RWPE1 (cell line): ENCODE data around the gene FCHSD2.

ENCODE experiments used
- CTCF ChIA-PET: fragments of 350-600 bp; sonication (Branson Sonifier 250); formaldehyde crosslinking; extraction: SDS; loops from one replicate; lab custom pipeline; 2021; lab: Yijun Ruan, JAX
- POLR2A ChIA-PET: fragments of 400-600 bp; formaldehyde crosslinking; extraction: SDS; loops from one replicate; lab custom pipeline; 2020; ENCODE audit warnings: antibody characterized with exemption; ENCODE audit not compliant: low non-redundant PET; lab: Yijun Ruan, JAX
- DNase-seq: peaks from one replicate; pipeline ENCODE4 v3.0.0; 2012; ENCODE audit warnings: low spot score
- H3K27ac ChIP-seq: fragments of 450-650 bp; 2 replicates; pipeline ENCODE4 v1.5.1; 2017
- TF ChIP-seq, protein P1 (sequence below): fragments of 450-650 bp; conservative IDR thresholded peaks from 2 replicates; pipeline ENCODE4 v1.5.1; 2017; ENCODE audit warnings: low read depth, mild to moderate bottlenecking

Gene FCHSD2

GRCh38 chr11:73176145-73176873 lies 34.2 kb upstream of the FCHSD2 start:
- no peak overlapping the region; the same call in 1 of the 2 replicates for H3K27ac ChIP-seq
- CTCF ChIA-PET, result interaction anchor here (4.5 kb wide), 1 partner anchor 345 kb away, joined by 41 read pairs; no protein-coding TSS in a partner anchor
- no peak for DNase-seq
- POLR2A ChIA-PET, result no interaction called here
- TF ChIP-seq, protein P1, sequence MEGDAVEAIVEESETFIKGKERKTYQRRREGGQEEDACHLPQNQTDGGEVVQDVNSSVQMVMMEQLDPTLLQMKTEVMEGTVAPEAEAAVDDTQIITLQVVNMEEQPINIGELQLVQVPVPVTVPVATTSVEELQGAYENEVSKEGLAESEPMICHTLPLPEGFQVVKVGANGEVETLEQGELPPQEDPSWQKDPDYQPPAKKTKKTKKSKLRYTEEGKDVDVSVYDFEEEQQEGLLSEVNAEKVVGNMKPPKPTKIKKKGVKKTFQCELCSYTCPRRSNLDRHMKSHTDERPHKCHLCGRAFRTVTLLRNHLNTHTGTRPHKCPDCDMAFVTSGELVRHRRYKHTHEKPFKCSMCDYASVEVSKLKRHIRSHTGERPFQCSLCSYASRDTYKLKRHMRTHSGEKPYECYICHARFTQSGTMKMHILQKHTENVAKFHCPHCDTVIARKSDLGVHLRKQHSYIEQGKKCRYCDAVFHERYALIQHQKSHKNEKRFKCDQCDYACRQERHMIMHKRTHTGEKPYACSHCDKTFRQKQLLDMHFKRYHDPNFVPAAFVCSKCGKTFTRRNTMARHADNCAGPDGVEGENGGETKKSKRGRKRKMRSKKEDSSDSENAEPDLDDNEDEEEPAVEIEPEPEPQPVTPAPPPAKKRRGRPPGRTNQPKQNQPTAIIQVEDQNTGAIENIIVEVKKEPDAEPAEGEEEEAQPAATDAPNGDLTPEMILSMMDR, result no peak

GRCh38 chr11:73175551-73176144 lies 33.5 kb upstream of the FCHSD2 start:
- H3K27ac ChIP-seq, result no peak overlapping the region
- TF ChIP-seq, protein P1, result no peak
- ChIA-PET CTCF (interaction anchor here (0.7 to 4.5 kb wide), 2 partner anchors 20 to 344 kb away, joined by 3 to 41 read pairs; no protein-coding TSS in a partner anchor), POLR2A (no interaction called here)
- no peak for DNase-seq

- ChIA-PET CTCF (interaction anchor here (0.5 kb wide), 1 partner anchor 589 kb away, joined by 4 read pairs; no protein-coding TSS in a partner anchor), POLR2A (no interaction called here)
- TF ChIP-seq, protein P1, result no peak
- no peak overlapping the region for H3K27ac ChIP-seq
- DNase-seq, result no peak
Measured at GRCh38 chr11:73174495-73174791, 32.3 kb upstream of the FCHSD2 start.

- ChIA-PET CTCF (interaction anchor here (0.5 to 0.6 kb wide), 2 partner anchors 249 to 588 kb away, joined by 3 to 4 read pairs; no protein-coding TSS in a partner anchor), POLR2A (no interaction called here)
- no peak overlapping the region for H3K27ac ChIP-seq
Measured at GRCh38 chr11:73173755-73174494, 31.8 kb upstream of the FCHSD2 start.

GRCh38 chr11:73172992-73173656 lies 31.0 kb upstream of the FCHSD2 start:
- CTCF ChIA-PET, result interaction anchor here (0.6 kb wide), 1 partner anchor 248 kb away, joined by 3 read pairs; no protein-coding TSS in a partner anchor
- H3K27ac ChIP-seq, result no peak overlapping the region
- POLR2A ChIA-PET, result no interaction called here
- TF ChIP-seq, protein P1, result no peak
- no peak for DNase-seq

More at GRCh38 chr11:73173755-73174494, 31.8 kb upstream of the FCHSD2 start:
- no peak for DNase-seq
- TF ChIP-seq, protein P1, result no peak
